Measurements from ENCODE around the gene MAT2B. TPM values are rescaled to one million over a fixed set of nuclear protein-coding genes. Genes with fewer than 3 reads are reported as not detected.

MAT2B gene
- polyA plus RNA-seq, 2 of the 4 experiments (the other 2 are of a cell fraction) = 58.6 to 74.0 TPM

GRCh38 chr5:163460562-163461171, 44.8 kb upstream of the MAT2B start, which contains the start of gene HMMR:
HMMR (plus strand) TSS chr5:163460632; CDS start chr5:163460693, 61 bp downstream.
- POLR2A ChIA-PET = interaction anchor here (1.0 to 5.1 kb wide), 14 partner anchors 11 to 52 kb away, joined by 3 to 76 read pairs (median 9); partner anchors contain the start of genes CCNG1 and MAT2B
- Histone ChIP-seq H3K27ac (peak within 1 kb of the TSS; percentile 91 to 92), H3K4me2 (peak within 1 kb of the TSS; percentile 90), H3K4me3 (peak within 1 kb of the TSS; percentile 73), H3K4me1 (peaks cover 27% of the 10 kb centered on the region), H3K9me3 (no peaks in the 10 kb centered on the region)
- ATAC-seq (peak; percentile 35 to 48), DNase-seq (ENCODE audit: low read depth in 1 of 2, low spot score in 1 of 2) (peak in 1 of 2 experiments; percentile 53), FAIRE-seq (no peak)
- 1% methylated on average over 23 of the region's 23 CpGs for WGBS (ENCODE audit: missing lambda C conversion rate)
- TF ChIP-seq TP53 (CRISPR knock-in tag; IDR thresholded peaks at IDR 0.05) (0 out of 2 replicates have a peak, but pooled peaks have one; percentile 56), FOSL2 (IDR thresholded peaks at IDR 0.05) (no peak), FOSL2 (CRISPR knock-in tag; IDR thresholded peaks at IDR 0.05) (0 out of 2 replicates have a peak, but pooled peaks have one; percentile 3), ZFP36 (IDR thresholded peaks at IDR 0.05; ENCODE audit: borderline replicate concordance, partially characterized antibody) (no peak), TFCP2L1 (CRISPR knock-in tag; IDR thresholded peaks at IDR 0.05) (no peak), HDAC2 (IDR thresholded peaks at IDR 0.05) (peak; percentile 74; the same call in 1 of the 2 replicates), KDM5A (IDR thresholded peaks at IDR 0.05) (peak; percentile 75), POLR2A (IDR thresholded peaks at IDR 0.05; ENCODE audit: low read length) (peak; percentile 61), EHMT2 (IDR thresholded peaks at IDR 0.05; ENCODE audit: low read depth) (no peak), FOSB (CRISPR knock-in tag; IDR thresholded peaks at IDR 0.05) (peak; percentile 15; the same call in 1 of the 2 replicates)
- CTCF ChIA-PET = interaction anchor here (1.6 kb wide), 2 partner anchors 19 to 43 kb away, joined by 4 to 5 read pairs; no protein-coding TSS in a partner anchor

GRCh38 chr5:163463063-163463435, 42.4 kb upstream of the MAT2B start:
- no peak for ATAC-seq
- TF ChIP-seq E2F6 (IDR thresholded peaks at IDR 0.05; ENCODE audit: borderline replicate concordance, low read depth) (no peak), POLR2A (IDR thresholded peaks at IDR 0.05; ENCODE audit: low read length) (no peak), NFE2L2 (conservative IDR thresholded peaks at IDR 0.05; ENCODE audit: low read length) (no peak), EHF (CRISPR knock-in tag; IDR thresholded peaks at IDR 0.05) (no peak), MAFK (IDR thresholded peaks at IDR 0.05; ENCODE audit: partially characterized antibody) (no peak)
- TF ChIP-seq, protein P1, sequence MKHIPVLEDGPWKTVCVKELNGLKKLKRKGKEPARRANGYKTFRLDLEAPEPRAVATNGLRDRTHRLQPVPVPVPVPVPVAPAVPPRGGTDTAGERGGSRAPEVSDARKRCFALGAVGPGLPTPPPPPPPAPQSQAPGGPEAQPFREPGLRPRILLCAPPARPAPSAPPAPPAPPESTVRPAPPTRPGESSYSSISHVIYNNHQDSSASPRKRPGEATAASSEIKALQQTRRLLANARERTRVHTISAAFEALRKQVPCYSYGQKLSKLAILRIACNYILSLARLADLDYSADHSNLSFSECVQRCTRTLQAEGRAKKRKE (CRISPR knock-in tag; IDR thresholded peaks at IDR 0.05; ENCODE audit: low read depth) = no peak
- no peak for DNase-seq (ENCODE audit: low read depth in 1 of 2, low spot score in 1 of 2)
- no peak for FAIRE-seq
- Histone ChIP-seq H3K9me3 (no peaks in the 10 kb centered on the region), H3K4me2 (peak overlapping the region; percentile 80), H3K27ac (peak overlapping the region in 1 of 2 experiments; percentile 81; a peak in 3 of 6 replicates), H3K4me1 (peaks cover 20% of the 10 kb centered on the region), H3K4me3 (no peak overlapping the region)
- ChIA-PET CTCF (no interaction called here), POLR2A (no interaction called here)

GRCh38 chr5:163467682-163468081, 37.7 kb upstream of the MAT2B start:
- POLR2A ChIA-PET = no interaction called here
- FAIRE-seq = no peak
- TF ChIP-seq BCL3 (IDR thresholded peaks at IDR 0.05) = no peak
- TF ChIP-seq, protein P2, sequence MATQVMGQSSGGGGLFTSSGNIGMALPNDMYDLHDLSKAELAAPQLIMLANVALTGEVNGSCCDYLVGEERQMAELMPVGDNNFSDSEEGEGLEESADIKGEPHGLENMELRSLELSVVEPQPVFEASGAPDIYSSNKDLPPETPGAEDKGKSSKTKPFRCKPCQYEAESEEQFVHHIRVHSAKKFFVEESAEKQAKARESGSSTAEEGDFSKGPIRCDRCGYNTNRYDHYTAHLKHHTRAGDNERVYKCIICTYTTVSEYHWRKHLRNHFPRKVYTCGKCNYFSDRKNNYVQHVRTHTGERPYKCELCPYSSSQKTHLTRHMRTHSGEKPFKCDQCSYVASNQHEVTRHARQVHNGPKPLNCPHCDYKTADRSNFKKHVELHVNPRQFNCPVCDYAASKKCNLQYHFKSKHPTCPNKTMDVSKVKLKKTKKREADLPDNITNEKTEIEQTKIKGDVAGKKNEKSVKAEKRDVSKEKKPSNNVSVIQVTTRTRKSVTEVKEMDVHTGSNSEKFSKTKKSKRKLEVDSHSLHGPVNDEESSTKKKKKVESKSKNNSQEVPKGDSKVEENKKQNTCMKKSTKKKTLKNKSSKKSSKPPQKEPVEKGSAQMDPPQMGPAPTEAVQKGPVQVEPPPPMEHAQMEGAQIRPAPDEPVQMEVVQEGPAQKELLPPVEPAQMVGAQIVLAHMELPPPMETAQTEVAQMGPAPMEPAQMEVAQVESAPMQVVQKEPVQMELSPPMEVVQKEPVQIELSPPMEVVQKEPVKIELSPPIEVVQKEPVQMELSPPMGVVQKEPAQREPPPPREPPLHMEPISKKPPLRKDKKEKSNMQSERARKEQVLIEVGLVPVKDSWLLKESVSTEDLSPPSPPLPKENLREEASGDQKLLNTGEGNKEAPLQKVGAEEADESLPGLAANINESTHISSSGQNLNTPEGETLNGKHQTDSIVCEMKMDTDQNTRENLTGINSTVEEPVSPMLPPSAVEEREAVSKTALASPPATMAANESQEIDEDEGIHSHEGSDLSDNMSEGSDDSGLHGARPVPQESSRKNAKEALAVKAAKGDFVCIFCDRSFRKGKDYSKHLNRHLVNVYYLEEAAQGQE (IDR thresholded peaks at IDR 0.05) = no peak
- no peak for TF ChIP-seq ZC3H11A (IDR thresholded peaks at IDR 0.05)
- TF ChIP-seq HDAC2 (IDR thresholded peaks at IDR 0.05) = no peak
- no peak for TF ChIP-seq RCOR1 (IDR thresholded peaks at IDR 0.05; ENCODE audit: low read depth, low read length)
- TF ChIP-seq CHD4 (IDR thresholded peaks at IDR 0.05; ENCODE audit: borderline replicate concordance) = no peak
- TF ChIP-seq TFCP2L1 (CRISPR knock-in tag; IDR thresholded peaks at IDR 0.05) = no peak
- TF ChIP-seq POLR2A (IDR thresholded peaks at IDR 0.05; ENCODE audit: low read length) = no peak
- TF ChIP-seq ELK1 (IDR thresholded peaks at IDR 0.05; ENCODE audit: low read depth, low read length) = no peak
- no peak for TF ChIP-seq HOXA7 (CRISPR knock-in tag; IDR thresholded peaks at IDR 0.05)
- TF ChIP-seq TP53 (CRISPR knock-in tag; IDR thresholded peaks at IDR 0.05) = no peak
- no peak for TF ChIP-seq RNF2 (IDR thresholded peaks at IDR 0.05; ENCODE audit: borderline replicate concordance, low read depth)
- no peak for TF ChIP-seq POLR2AphosphoS2 (conservative IDR thresholded peaks at IDR 0.05; ENCODE audit: low read length)
- TF ChIP-seq HOXB5 (CRISPR knock-in tag; IDR thresholded peaks at IDR 0.05) = no peak
- TF ChIP-seq BHLHE40 (IDR thresholded peaks at IDR 0.05; ENCODE audit: low read depth, low read length) = no peak
- TF ChIP-seq FOSB (CRISPR knock-in tag; IDR thresholded peaks at IDR 0.05) = no peak
- TF ChIP-seq SMC3 (IDR thresholded peaks at IDR 0.05) = no peak

More at GRCh38 chr5:163467682-163468081, 37.7 kb upstream of the MAT2B start:
- no peak for ATAC-seq
- 93% methylated on average over 4 of the region's 4 CpGs for WGBS (ENCODE audit: missing lambda C conversion rate)
- Histone ChIP-seq H3K4me3 (no peak overlapping the region), H3K4me1 (peaks cover 8% of the 10 kb centered on the region), H3K4me2 (no peak overlapping the region), H3K27ac (no peak overlapping the region), H3K9me3 (no peaks in the 10 kb centered on the region)
- no peak for DNase-seq (ENCODE audit: low read depth in 1 of 2, low spot score in 1 of 2)
- CTCF ChIA-PET = interaction anchor here (5.0 kb wide), 1 partner anchor 36 kb away, joined by 17 read pairs; no protein-coding TSS in a partner anchor
